Amygdala (tissue), 56 donors: Measurements from ENCODE around the gene NBPF4.
A peak's percentile ranks its signal among the peaks of the same experiment; 100 is the strongest.
"Not testable (repeated sequence)": the region's sequence is repeated elsewhere in the genome, so short reads cannot be mapped to it uniquely, and the experiment has no call there.

Experiments
- DNase-seq, 56 donors: peaks; one replicate each; lab custom pipeline; 2025; lab: John Stamatoyannopoulos, UW

NBPF4 gene

DNA sequence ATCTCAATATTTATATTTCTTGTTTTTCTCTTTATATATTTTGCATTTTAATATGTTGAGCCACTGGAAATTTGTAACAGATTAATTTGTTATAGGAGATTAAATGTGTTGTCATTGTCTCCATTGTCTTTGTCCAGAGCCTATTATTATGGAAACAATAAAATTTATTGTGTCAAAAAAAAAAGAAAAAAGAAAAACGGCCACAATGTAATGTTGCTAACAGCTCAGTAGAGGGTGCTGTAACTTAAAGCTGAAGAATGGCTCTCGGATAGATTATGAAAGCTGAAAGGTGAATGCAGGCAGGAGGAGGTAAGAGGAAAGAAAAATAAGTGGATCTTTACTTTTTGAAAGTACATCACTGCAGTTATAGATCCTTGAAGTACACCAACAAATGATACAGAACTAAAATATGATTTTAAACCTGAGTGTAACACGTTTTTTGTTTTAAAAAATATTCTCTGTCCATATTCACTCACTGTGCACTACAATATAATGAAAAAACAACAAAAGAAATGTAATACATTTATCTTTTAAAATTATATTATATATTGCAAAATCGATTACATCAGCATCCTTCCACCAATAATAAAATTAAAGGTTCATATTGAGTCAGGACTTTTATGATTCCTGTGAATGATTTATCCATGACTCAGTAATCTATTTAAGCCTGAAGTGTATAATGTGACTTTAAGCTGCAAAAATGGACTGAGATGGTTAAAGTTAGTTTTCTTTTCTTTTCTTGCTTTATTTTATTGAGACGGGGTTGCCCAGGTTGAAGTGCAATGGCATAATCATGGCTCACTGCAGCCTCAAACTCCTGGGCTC lies 29.0 kb downstream of the NBPF4 start:
- DNase-seq, result not testable (repeated sequence)

DNA sequence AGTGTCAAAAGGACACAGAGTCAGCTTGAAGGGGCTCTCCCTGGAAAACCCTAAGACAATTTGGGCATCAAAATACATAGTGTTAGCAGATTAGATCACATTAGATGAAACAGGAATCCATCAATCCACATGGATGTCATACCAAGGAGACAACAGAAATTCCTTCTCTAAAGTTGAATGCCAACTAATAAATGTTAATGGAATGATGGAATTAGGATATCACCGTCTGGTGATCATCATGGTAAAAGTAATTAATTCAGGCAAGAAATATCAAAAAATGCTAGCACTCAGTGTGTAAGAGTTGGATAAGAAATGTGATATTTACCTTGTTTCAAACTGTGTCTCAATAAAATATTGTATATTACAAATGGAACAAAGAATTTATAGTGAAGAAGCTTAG lies 32.9 kb downstream of the NBPF4 start:
- DNase-seq, result no peak

DNA sequence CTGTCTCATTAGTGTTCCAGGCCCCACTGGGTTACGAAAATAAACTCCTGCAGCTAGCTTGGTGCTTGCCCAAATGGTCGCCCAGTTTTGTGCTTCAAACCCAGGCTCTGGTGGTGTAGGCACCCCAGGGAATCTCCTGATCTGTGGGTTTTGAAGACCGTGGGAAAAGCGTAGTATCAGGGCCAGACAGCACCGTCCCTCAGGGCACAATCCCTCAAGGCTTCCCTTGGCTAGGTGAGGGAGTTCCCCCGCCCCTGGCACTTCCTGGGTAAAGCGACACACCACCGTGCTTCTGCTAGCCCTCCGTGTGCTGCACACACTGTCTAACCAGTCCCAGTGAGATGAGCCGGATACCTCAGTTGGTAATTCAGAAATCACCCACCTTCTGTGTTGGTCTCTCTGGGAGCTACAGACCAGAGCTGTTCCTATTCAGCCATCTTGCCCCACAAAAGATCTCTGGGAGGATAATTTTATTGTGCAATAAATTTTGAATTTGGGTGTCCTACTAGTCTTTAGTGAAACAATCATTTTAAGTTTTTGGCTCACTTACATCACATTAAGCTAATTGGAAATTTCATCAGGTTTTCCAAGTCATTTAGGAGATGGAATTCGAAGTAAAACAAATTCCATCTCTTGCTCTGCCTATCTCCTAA lies 34.3 kb downstream of the NBPF4 start:
- no peak for DNase-seq

DNA sequence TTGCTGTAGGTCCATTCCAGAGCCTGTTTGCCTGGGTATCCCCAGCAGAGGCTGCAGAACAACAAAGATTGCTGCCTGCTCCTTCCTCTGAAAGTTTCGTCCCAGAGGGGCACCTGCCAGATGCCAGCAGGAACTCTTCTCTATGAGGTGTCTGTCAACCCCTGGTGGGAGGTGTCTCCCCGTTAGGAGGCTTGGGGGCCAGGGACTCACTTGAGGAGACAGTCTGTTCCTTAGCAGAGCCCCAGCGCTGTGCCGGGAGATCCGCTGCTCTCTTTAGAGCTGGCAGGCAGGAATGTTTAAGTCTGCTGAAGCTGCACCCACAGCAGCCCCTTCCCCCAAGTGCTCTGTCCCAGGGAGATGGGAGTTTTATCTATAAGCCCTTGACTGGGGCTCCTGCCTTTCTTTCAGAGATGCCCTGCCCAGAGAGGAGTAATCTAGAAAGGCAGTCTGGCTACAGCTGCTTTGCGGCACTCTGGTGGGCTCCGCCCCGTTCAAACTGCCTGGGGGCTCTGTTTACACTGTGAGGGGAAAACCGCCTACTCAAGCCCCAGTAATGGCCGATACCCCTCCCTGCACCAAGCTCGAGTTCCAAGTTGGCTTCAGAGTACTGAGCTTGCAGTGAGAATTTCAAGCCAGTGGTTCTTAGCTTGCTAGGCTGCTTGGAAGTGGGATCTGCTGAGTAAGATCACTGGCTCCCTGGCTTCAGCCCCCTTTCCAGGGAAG lies 35.0 kb downstream of the NBPF4 start:
- no peak for DNase-seq

DNA sequence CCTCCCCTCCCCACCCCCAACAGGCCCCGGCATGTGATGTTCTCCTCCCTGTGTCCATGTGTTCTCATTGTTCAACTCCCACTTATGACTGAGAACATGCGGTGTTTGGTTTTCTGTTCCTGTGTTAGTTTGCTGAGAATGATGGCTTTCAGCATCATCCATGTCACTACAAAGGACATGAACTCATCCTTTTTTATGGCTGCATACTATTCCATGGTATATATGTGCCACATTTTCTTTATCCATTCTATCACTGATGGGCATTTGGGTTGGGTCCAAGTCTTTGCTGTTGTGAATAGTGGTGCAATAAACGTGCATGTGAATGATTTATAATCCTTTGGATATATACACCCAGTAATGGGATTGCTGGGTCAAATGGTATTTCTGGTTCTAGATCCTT lies 40.3 kb downstream of the NBPF4 start:
- not testable (repeated sequence) for DNase-seq

DNA sequence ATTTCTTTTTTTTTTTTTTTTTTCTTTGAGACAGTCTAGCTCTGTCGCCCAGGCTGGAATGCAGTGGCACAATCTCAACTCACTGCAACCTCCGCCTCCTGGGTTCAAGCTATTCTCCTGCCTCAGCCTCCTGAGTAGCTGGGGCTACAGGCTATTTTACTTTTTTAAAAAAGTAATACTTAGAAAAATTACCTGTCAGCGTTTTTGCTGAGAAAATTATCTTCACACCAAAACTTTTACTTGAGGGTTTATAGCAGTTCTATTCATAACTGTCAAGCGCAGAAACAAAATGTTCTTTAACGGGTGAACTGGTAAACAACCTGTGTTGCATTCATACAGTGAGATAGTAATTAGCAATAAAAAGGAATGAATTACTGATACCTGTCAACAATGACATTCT lies 42.2 kb downstream of the NBPF4 start:
- DNase-seq, result no peak

DNA sequence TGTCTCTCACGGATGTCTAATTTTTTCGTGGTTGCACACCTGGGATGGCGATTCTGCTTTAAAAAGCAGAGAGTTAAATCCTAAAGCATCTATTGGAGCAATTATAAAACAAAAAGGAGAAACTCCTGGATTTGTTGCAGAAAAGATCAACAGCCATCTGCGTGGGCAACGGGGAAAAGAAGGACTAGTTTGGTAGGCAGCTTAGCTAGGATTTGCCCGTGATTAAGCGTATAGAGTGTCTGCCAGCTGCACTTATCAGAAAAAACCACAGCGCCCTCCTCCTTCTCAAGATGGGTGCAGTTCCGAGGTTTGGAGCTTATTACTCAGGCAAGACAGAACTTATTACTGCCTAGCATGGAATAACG lies 43.2 kb downstream of the NBPF4 start:
- DNase-seq, result peak in 31 of 56 donors; percentile 5 to 70 (median 29)

DNA sequence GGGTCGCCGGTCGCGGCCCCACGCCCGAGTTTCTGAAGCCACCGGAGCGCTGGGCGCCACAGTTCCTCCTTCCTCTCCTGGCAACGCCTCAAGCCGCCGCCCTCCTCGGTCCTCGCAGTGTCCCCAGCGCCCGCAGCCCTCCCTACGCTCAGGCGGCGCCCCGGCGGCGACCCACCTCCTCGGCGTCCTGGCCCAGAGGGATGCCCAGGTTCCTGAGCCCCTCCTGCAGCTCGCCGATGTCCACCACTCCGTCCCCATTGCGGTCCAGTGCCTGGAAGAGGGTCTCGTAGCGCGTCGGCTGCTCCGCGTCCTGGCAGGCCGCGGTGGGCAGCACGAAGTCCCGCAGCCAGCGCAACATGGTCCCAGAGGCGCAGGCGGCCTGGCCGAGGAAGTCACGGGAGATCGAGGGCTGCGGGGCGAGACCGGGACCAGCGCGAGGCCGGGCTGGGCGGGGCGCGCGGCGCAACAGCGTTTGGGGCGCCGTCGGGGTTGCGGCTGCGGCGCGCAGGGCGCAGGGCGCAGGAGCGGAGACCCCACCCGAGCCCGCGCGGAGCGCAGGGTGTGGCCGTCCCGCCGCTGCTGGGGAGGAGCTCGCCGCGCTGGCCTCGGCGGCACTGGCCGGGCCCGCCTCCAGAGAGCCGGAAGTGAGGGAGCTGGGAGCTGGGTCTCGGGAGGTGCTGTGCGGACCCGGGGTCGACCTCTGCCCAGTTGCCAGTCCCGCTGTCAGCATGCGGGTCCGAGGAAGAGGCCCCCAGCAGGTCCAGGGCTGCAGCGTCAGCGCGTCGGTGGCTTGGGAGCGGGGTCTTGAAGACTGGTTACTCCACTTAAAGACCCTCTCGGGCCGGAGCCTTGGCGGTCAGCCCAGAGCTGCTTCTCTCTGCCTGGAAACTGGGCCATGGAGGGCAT lies 43.8 kb downstream of the NBPF4 start, which contains the start of gene SLC25A24:
Gene SLC25A24 (minus strand): TSS at position 563 of the 906 bp plus-strand sequence. CDS start 205 bp downstream, at position 358.
- DNase-seq, result peak in 51 of 56 donors; percentile 7 to 76 (median 43)

DNA sequence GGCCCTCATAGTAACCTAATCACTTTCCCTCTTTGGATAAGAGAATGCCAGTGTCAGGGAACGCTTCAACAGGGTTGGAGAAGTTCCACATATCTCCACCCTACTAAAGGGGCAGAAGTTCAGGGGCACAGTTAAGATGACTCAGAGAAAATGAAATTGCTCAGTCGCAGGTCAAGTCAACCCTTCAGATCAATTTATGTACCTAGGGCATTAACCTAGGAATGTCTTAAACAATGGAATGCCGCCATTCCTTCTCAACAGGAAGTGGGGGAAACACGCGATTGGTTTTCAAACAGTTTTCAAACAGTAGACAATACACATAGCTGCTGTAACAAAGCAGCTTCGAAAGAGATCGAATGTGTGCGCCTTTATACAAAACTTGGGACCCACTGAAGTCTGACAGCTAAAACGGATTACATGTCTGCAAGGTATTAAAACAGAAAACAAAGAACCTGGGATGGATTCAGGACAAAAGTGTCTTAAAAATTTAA lies 44.6 kb downstream of the NBPF4 start:
- peak in 1 of 56 donors; percentile 8 for DNase-seq

DNA sequence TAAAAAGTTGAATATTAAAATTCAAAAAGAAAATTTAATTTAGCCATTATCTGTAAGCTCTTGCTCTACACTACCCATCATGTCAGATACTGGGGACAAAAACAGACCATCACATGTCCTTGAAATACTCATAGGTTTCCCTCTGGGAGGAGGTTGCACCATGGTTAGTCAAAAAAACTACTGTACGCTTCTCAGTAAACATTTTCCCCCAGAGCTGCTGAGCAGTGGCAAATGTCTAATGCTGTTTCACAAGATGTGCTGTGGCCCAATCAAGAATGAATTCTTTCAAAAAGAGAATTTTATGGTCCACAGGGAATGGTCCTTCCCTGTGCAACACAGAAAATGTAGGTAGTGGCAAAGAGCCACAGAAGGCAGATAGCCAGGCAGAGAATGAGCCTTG lies 49.8 kb downstream of the NBPF4 start:
- DNase-seq, result no peak

DNA sequence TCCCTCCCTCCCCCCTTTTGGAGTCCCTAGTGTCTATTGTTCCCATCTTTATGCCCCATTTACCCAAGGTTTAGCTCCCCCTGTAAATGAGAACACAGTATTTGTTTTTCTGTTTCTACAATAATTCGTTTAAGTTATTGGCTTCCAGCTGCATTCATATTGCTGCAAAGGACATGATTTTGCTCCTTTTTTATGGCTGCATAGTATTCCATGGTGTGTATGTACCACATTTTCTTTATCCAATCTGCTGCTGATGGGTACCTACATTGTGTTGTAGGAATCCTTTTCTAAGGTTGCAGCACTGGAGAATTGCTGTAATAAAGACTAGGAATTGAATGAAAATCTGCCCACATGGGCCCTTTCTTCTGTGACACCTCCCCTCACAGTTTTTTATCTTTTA lies 50.5 kb downstream of the NBPF4 start:
- DNase-seq, result no peak

DNA sequence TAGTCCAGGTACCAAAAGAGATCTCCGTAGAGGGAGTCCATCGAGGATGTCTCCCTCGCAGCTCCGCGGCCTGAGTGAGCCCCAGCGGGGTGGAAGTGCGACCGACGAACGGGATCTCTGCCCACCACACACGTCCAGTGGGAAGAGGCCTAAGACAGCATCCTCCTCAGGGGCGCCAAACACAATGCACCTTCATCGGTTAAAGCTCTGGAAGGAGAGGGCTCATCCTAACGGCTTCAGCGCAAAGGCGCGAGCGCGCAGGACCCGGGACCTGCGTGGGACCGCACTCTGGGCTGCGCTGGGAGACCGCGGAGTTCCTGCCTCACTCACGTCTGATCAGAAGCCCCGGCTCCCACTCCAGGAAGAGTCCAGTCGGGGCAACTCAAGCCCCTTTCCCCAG lies 51.3 kb downstream of the NBPF4 start:
- DNase-seq, result no peak

DNA sequence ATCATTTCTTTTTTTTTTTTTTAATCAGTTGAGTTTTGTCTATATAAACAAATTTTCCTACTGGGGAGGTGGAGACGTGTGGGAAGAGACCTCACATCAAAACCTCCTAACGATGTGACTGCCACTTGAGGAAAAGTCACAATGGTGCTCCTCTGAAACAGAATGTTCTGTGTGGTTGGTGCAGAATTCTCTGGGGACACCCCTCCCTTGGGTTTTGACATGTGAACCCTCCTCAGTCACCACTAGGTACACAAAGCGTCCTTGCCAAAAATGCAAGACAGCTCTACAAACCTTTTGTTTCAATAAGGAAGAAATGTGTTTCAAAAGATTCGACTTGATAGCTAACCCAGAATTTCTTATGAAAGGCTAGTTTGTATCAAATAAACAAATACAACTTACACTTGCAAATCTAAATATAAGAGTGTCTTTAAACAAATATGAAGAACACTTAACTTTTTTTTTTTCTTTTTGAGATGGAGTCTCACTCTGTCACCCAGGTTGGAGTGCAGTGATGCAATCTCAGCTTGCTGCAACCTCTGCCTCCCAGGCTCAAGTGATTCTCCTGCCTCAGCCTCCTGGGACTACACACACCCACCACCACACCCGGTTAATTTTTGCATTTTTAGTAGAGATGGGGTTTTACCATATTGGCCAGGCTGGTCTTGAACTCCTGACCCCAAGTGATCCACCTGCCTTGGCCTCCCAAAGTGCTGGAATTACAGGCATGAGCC lies 53.0 kb downstream of the NBPF4 start:
- DNase-seq, result no peak

DNA sequence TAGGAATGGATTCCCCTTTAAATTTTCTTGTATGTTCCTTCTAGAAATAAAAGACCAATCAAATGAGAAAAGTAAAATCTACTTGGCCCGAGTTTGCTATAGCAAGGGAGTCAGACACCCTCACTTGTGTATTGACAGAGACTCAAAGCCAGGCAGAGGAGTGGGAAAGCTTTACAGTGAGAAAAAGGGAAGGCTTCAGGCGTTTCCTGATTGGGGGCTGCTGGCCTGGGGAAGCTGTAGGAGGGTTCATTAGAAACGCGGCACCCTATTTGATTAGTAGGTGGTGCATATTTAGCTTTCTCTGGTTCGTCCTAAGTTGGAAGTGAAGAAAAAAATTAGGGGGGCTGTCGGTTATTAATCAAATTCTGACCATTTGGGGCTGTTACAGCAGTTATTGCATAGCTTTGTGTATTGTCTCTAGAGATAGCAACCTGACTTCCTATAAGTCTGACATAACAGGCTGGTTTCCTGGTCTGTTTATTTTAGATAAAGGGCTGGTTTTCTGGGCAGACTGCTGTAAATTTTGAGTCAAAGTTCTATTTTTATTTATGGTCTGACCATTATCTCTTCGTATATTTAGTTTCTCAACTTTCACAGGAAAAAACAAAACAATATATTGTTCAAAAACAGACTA lies 53.8 kb downstream of the NBPF4 start:
- no peak for DNase-seq

DNA sequence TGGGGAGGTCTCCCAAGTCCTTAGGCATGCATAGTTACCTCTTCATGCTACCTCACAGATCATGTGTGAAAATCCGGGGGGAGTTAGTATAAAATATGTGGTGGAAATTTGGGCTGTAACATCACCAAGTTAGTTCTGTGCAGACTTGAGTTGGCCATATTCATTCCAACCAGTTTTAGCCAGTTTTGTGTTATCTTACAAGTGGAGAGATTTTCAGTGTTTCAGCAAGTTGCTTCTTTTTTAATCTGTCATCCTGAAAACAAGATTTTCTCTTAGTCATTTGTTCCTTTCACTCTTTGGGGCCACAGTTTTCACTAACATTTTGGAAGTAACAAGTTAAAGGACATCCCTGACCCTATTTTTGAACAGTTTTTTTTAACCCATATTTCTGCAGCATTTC lies 55.1 kb downstream of the NBPF4 start:
- DNase-seq, result no peak

DNA sequence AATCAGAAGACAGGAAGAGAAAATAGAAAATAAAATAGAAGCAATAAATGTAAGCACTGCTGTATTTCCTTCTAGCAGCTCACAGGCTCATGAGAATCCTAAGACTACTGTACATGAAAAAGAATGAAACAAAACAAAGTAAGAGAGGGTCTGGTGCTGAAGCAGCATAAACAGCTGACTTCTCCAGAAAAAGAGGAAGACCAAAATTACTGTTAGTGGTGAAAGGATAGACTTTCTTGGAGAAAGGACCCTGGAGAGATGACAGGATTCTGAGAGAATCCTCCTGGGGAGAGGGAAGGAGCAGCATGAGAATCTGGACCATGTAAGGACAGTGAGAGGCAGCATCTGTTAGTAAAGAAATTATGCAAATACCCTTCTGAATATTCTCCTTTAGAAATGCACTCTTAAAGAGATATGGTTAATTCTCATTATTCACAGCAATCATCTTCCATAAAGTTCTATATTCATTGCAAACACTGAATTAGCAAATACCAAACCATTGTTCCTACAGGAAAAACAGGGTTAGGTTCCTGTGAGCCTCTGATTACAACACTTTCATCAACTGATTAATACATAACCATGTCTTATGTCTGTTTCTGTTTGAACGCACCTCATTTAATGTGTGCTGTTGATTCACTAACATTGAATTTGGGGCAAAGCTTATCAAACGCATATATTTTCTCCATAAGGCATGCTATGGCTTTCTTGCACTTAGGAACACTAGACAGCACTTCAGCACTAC lies 60.7 kb downstream of the NBPF4 start:
- DNase-seq, result no peak

DNA sequence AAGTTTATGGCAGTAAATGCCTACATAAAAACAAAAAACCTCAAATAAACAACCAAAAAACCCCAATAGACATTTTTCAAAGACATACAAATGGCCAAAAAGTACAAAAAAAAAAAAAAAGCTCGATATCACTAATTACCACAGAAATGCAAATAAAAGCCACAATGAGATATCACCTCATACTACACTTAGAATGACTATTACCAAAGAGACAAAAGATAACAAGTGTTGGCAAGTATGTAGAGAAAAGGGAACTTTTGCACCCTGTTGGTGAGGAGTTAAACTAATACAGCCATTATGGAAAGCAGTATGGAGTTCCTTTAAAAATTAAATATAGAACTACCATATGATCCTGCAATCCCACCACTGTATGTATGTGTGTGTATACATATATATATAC lies 64.9 kb downstream of the NBPF4 start:
- DNase-seq, result no peak
